Glutamatergic neuron (in vitro differentiated cells): ENCODE results near the gene PLPP6. TPM values are rescaled to one million over a fixed set of nuclear protein-coding genes. Genes with fewer than 3 reads are reported as not detected.

Experiments used
- DNase-seq: peaks from one replicate; pipeline ENCODE4 v3.0.0; 2022
- H3K27ac Mint-ChIP-seq: one replicate; pipeline ENCODE4 v1.8.0; 2020; ENCODE audit warnings: mild to moderate bottlenecking, mixed read lengths, inconsistent platforms; ENCODE audit not compliant: unreplicated experiment
- H3K27me3 Mint-ChIP-seq: one replicate; pipeline ENCODE4 v1.8.0; 2020; ENCODE audit warnings: mild to moderate bottlenecking, moderate library complexity, mixed read lengths, inconsistent platforms; ENCODE audit not compliant: unreplicated experiment
- H3K36me3 Mint-ChIP-seq: one replicate; pipeline ENCODE4 v1.8.0; 2020; ENCODE audit warnings: mild to moderate bottlenecking, mixed read lengths, inconsistent platforms; ENCODE audit not compliant: unreplicated experiment
- H3K4me1 Mint-ChIP-seq: one replicate; pipeline ENCODE4 v1.8.0; 2020; ENCODE audit warnings: mild to moderate bottlenecking, low read depth, mixed read lengths, inconsistent platforms; ENCODE audit not compliant: unreplicated experiment
- H3K4me3 Mint-ChIP-seq: one replicate; pipeline ENCODE4 v1.8.0; 2020; ENCODE audit warnings: mild to moderate bottlenecking, mixed read lengths, inconsistent platforms; ENCODE audit not compliant: unreplicated experiment
- H3K9me3 Mint-ChIP-seq: one replicate; pipeline ENCODE4 v1.8.0; 2020; ENCODE audit warnings: mild to moderate bottlenecking, moderate library complexity, mixed read lengths, inconsistent platforms; ENCODE audit not compliant: unreplicated experiment
- CTCF ChIP-seq: fragments of 200-600 bp; sonication (generic); IDR thresholded peaks from one replicate; pipeline ENCODE4 v1.5.0; 2021; ENCODE audit not compliant: partially characterized antibody, unreplicated experiment
- total RNA-seq: library from RNA; stranded (reverse); fragmentation: NEBNext Ultra II Directional; extraction: Animal tissue kit (Norgen Biotek cat#: 25700); gene quantifications from one replicate; pipeline ENCODE4 v1.2.1, GENCODE V29; 2021; ENCODE audit not compliant: unreplicated experiment

The PLPP6 gene
- total RNA-seq, 1 donor from 2014 or later: 12.0 TPM

GRCh38 chr9:4680173-4680525 is 18.1 kb downstream of the PLPP6 start:
- H3K4me3 Mint-ChIP-seq: no peak overlapping the region
- no peaks in the 10 kb centered on the region for H3K27me3 Mint-ChIP-seq
- no peaks in the 10 kb centered on the region for H3K36me3 Mint-ChIP-seq
- DNase-seq: no peak
- no peaks in the 10 kb centered on the region for H3K4me1 Mint-ChIP-seq
- TF ChIP-seq CTCF: no peak
- no peaks in the 10 kb centered on the region for H3K9me3 Mint-ChIP-seq
- H3K27ac Mint-ChIP-seq: no peak overlapping the region

GRCh38 chr9:4680750-4681149 is 18.7 kb downstream of the PLPP6 start:
- H3K4me1 Mint-ChIP-seq: no peaks in the 10 kb centered on the region

DNA sequence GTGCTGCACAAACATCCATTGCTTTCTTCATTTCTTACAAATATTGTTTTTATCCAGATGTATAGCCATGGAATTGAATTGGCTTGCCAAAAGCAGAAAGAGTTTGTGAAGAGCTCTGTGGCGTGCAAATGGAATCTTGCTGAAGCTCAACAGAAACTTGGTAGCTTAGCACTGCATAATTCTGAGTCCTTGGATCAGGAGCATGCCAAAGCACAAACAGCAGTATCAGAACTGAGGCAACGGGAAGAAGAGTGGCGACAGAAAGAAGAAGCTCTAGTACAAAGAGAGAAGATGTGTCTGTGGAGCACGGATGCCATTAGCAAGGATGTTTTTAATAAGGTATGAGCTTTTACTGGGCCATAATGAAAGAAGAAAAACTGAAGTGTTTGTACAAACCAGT is 22.7 kb downstream of the PLPP6 start:
- Mint-ChIP-seq H3K36me3 (no peaks in the 10 kb centered on the region), H3K9me3 (peaks cover 2% of the 10 kb centered on the region), H3K27ac (no peak overlapping the region), H3K4me3 (no peak overlapping the region), H3K27me3 (no peaks in the 10 kb centered on the region), H3K4me1 (no peaks in the 10 kb centered on the region)
- no peak for DNase-seq
- no peak for TF ChIP-seq CTCF

More at GRCh38 chr9:4680750-4681149, 18.7 kb downstream of the PLPP6 start:
- DNase-seq: no peak
- Mint-ChIP-seq H3K9me3 (no peaks in the 10 kb centered on the region), H3K4me3 (no peak overlapping the region), H3K27me3 (no peaks in the 10 kb centered on the region), H3K36me3 (no peaks in the 10 kb centered on the region), H3K27ac (no peak overlapping the region)
- TF ChIP-seq CTCF: no peak

DNA sequence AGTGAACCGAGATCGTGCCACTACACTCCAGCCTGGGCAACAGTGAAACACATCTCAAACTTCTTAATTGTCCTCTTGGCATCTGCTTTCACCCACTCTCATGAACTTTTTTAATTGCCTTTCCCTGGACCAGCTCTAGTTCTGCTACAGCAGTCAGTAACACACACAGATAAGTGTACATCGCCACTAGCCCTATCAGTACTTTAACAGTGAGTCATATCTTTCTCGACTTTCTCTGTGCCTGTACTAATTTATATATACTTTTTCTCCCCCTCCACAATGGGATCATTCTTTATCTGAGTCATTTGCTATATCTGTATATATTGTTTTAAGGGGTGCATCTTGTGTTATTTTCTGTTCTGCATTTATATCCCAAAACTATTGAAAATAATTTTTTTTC is 24.0 kb downstream of the PLPP6 start:
- H3K27me3 Mint-ChIP-seq: no peaks in the 10 kb centered on the region
- no peak for TF ChIP-seq CTCF
- H3K36me3 Mint-ChIP-seq: no peaks in the 10 kb centered on the region
- peaks cover 2% of the 10 kb centered on the region for H3K9me3 Mint-ChIP-seq
- H3K4me1 Mint-ChIP-seq: no peaks in the 10 kb centered on the region
- H3K27ac Mint-ChIP-seq: no peak overlapping the region
- H3K4me3 Mint-ChIP-seq: no peak overlapping the region
- DNase-seq: no peak

DNA sequence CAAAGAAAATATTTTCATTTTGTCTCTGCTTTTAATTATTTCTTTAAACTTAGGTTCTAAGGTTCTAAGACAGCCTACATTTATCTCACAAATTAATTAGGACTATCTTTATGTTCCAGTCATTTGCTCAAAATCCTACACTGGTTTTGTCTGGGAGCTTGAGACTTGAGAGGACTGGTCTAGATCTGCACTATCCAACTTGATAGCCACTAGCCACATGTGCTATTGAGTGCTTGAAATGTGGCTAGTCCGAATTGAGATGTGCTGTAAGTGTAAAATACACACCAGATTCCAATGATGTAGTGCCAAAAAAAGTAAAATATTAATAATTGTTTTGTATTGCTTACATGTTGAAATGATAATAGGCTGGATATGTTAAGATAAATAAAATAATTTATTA is 24.5 kb downstream of the PLPP6 start:
- Mint-ChIP-seq H3K9me3 (peaks cover 2% of the 10 kb centered on the region), H3K4me1 (no peaks in the 10 kb centered on the region), H3K36me3 (no peaks in the 10 kb centered on the region), H3K27ac (no peak overlapping the region), H3K27me3 (no peaks in the 10 kb centered on the region), H3K4me3 (no peak overlapping the region)
- no peak for DNase-seq
- TF ChIP-seq CTCF: no peak
